GM20000 (cell line): ENCODE measurements around the gene MPND.

Experiments
- DNase-seq: peaks from one replicate; pipeline ENCODE4 v3.0.0; 2012; ENCODE audit warnings: low spot score
- CTCF ChIP-seq: IDR thresholded peaks from 2 replicates; pipeline ENCODE4 v1.5.1; 2012; ENCODE audit warnings: mild to moderate bottlenecking, control low read depth; ENCODE audit errors: extremely low read depth, missing control alignments

Gene MPND

GRCh38 chr19:4343370-4344307 lies at the start of gene MPND:
Gene MPND (plus strand): TSS chr19:4343562. CDS start chr19:4343594, 32 bp downstream.
- peak; percentile 96 for DNase-seq
- TF ChIP-seq CTCF, result no peak

GRCh38 chr19:4294389-4294788 lies 49.0 kb upstream of the MPND start:
- TF ChIP-seq CTCF, result no peak
- DNase-seq, result no peak

GRCh38 chr19:4295972-4296771 lies 47.2 kb upstream of the MPND start:
- TF ChIP-seq CTCF, result no peak
- no peak for DNase-seq

GRCh38 chr19:4297901-4298809 lies 45.2 kb upstream of the MPND start:
- no peak for TF ChIP-seq CTCF

GRCh38 chr19:4298810-4299550 lies 44.4 kb upstream of the MPND start:
- TF ChIP-seq CTCF, result no peak

More at GRCh38 chr19:4297901-4298809, 45.2 kb upstream of the MPND start:
- no peak for DNase-seq

GRCh38 chr19:4300589-4300988 lies 42.8 kb upstream of the MPND start:
- no peak for TF ChIP-seq CTCF
- DNase-seq, result no peak

More at GRCh38 chr19:4298810-4299550, 44.4 kb upstream of the MPND start:
- DNase-seq, result no peak
